DOHH2 (cell line): ENCODE data around the gene PPP1R12C.
A peak's percentile ranks its signal among the peaks of the same experiment; 100 is the strongest.

Source experiments
- H3F3A ChIP-seq: fragments of 200-600 bp; sonication (generic), shearing (Covaris generic); 2 replicates; pipeline ENCODE4 v1.6.0; 2016; ENCODE audit warnings: antibody characterized with exemption, mild to moderate bottlenecking; ENCODE audit not compliant: control insufficient read depth, insufficient read depth
- H3K27ac ChIP-seq: fragments of 200-600 bp; sonication (generic); 2 replicates; pipeline ENCODE4 v1.5.1; 2014; ENCODE audit warnings: low read depth, mild to moderate bottlenecking, low read length, moderate library complexity
- H3K27me3 ChIP-seq: fragments of 200-600 bp; sonication (generic); 2 replicates; pipeline ENCODE4 v1.6.1; 2014; ENCODE audit warnings: mild to moderate bottlenecking, low read length, mixed read lengths; ENCODE audit not compliant: control insufficient read depth
- H3K36me3 ChIP-seq: fragments of 200-600 bp; sonication (generic); 2 replicates; pipeline ENCODE4 v1.6.1; 2014; ENCODE audit warnings: mild to moderate bottlenecking, low read length, moderate library complexity, mixed read lengths; ENCODE audit not compliant: control insufficient read depth
- H3K4me1 ChIP-seq: fragments of 200-600 bp; sonication (generic); 2 replicates; pipeline ENCODE4 v1.6.1; 2014; ENCODE audit warnings: mild to moderate bottlenecking, low read length, mixed read lengths; ENCODE audit not compliant: control insufficient read depth
- H3K4me2 ChIP-seq: fragments of 200-600 bp; sonication (generic); 2 replicates; pipeline ENCODE4 v1.6.0; 2014; ENCODE audit warnings: mild to moderate bottlenecking, low read length, moderate library complexity
- H3K4me3 ChIP-seq: fragments of 200-600 bp; sonication (generic); 2 replicates; pipeline ENCODE4 v1.5.1; 2014; ENCODE audit warnings: mild to moderate bottlenecking, low read length, mixed read lengths
- H3K79me2 ChIP-seq: fragments of 200-600 bp; sonication (generic); 2 replicates; pipeline ENCODE4 v1.6.1; 2014; ENCODE audit warnings: mild to moderate bottlenecking, low read length, mixed read lengths; ENCODE audit not compliant: control insufficient read depth
- H3K9me2 ChIP-seq: fragments of 200-600 bp; sonication (generic); replicated peaks from 2 replicates; pipeline ENCODE4 v1.6.1; 2014; ENCODE audit warnings: mild to moderate bottlenecking, low read length, mixed read lengths; ENCODE audit not compliant: control insufficient read depth
- H3K9me3 ChIP-seq: fragments of 200-600 bp; sonication (generic); 2 replicates; pipeline ENCODE4 v1.6.1; 2014; ENCODE audit warnings: antibody characterized with exemption, low read length, mixed read lengths; ENCODE audit not compliant: control insufficient read depth, insufficient read depth
- H4K20me1 ChIP-seq: fragments of 200-600 bp; sonication (generic); 2 replicates; pipeline ENCODE4 v1.6.0; 2014; ENCODE audit warnings: low read depth, mild to moderate bottlenecking, antibody characterized with exemption, low read length, moderate library complexity; ENCODE audit not compliant: control insufficient read depth, insufficient read depth
- EZH2phosphoT487 ChIP-seq: fragments of 200-600 bp; sonication (generic); IDR thresholded peaks from 2 replicates; pipeline ENCODE4 v1.6.1; 2017; ENCODE audit warnings: borderline replicate concordance, mild to moderate bottlenecking, antibody characterized with exemption, low read length, moderate library complexity, mixed read lengths
- TF ChIP-seq, protein P1 (sequence below): fragments of 200-600 bp; sonication (generic); IDR thresholded peaks from one replicate; pipeline ENCODE4 v1.5.1; 2014; ENCODE audit warnings: antibody characterized with exemption, mild to moderate bottlenecking, low read depth, low read length; ENCODE audit not compliant: poor library complexity, severe bottlenecking

Gene PPP1R12C

DNA sequence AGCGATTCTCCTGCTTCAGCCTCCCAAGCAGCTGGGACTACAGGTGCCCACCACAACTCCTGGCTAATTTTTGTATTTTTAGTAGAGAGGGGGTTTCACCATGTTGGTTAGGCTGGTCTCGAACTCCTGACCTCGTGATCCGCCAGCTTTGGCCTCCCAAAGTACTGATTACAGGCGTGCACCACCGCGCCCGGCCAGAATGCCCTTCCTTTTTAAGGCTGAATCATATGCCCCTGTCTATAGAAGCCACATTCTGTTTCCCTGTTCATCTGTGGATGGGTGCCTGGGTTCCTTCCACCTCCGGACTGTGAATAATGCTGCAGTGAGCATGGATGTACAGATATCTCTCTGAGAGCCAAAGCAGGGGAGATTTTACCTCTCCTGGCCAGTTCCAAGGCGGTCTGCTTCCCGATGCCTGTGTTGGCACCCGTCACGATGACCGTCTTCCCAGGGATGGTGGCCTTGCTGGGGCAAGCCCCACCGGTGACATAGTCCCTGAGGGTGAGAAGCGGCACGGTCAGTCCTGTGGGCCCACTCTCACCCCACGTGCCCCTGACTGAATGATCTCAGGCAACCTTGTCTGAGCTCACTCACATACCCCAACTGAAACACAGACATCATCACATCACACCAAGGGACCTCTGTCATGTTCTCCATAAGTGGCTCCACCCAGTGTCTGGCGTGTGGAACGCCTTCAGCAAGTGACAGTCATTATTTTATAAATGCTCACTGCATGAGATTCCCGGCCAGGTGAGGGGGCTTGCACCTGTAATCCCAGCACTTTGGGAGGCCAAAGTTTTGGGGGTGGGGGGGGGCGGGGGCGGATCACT lies 58.4 kb downstream of the PPP1R12C start:
- H3K4me3 ChIP-seq, result no peak overlapping the region
- no peaks in the 10 kb centered on the region for H3K27me3 ChIP-seq
- H4K20me1 ChIP-seq, result peaks cover 6% of the 10 kb centered on the region; the same call in 1 of the 2 replicates
- no peaks in the 10 kb centered on the region for H3K9me3 ChIP-seq
- no peaks in the 10 kb centered on the region for H3K9me2 ChIP-seq
- H3K4me1 ChIP-seq, result peaks cover 13% of the 10 kb centered on the region
- no peak for TF ChIP-seq EZH2phosphoT487
- TF ChIP-seq, protein P1, sequence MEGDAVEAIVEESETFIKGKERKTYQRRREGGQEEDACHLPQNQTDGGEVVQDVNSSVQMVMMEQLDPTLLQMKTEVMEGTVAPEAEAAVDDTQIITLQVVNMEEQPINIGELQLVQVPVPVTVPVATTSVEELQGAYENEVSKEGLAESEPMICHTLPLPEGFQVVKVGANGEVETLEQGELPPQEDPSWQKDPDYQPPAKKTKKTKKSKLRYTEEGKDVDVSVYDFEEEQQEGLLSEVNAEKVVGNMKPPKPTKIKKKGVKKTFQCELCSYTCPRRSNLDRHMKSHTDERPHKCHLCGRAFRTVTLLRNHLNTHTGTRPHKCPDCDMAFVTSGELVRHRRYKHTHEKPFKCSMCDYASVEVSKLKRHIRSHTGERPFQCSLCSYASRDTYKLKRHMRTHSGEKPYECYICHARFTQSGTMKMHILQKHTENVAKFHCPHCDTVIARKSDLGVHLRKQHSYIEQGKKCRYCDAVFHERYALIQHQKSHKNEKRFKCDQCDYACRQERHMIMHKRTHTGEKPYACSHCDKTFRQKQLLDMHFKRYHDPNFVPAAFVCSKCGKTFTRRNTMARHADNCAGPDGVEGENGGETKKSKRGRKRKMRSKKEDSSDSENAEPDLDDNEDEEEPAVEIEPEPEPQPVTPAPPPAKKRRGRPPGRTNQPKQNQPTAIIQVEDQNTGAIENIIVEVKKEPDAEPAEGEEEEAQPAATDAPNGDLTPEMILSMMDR, result peak; percentile 25
- no peak overlapping the region for H3K27ac ChIP-seq
- H3K79me2 ChIP-seq, result peaks cover 20% of the 10 kb centered on the region
- no peaks in the 10 kb centered on the region for H3F3A ChIP-seq
- H3K36me3 ChIP-seq, result peaks cover 34% of the 10 kb centered on the region
- no peak overlapping the region for H3K4me2 ChIP-seq

DNA sequence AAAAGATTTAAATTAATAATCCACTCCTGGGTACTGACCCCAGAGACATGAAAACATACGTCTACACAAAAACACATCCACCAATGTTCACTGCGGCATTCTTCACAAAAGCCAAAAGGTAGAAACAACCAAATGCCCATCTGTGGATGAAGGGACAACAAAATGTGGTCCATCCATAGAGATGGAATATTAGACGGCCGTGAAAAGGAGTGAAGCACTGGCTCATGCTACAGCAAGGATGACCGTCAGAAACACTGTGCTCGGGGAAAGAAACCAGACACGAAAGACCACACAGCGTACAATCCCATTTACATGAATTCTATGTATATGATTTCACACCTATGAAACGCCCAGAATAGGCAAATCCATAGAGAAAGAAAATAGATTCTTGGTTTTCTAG lies 60.6 kb downstream of the PPP1R12C start:
- H3K4me3 ChIP-seq, result no peak overlapping the region
- peaks cover 10% of the 10 kb centered on the region for H3K79me2 ChIP-seq
- H3K4me2 ChIP-seq, result no peak overlapping the region
- H3K36me3 ChIP-seq, result peaks cover 43% of the 10 kb centered on the region
- H3K9me2 ChIP-seq, result no peaks in the 10 kb centered on the region
- no peak overlapping the region for H3K27ac ChIP-seq
- TF ChIP-seq, protein P1, result no peak
- no peak for TF ChIP-seq EZH2phosphoT487
- H3K4me1 ChIP-seq, result peaks cover 6% of the 10 kb centered on the region
- no peaks in the 10 kb centered on the region for H3F3A ChIP-seq
- H3K27me3 ChIP-seq, result no peaks in the 10 kb centered on the region
- H4K20me1 ChIP-seq, result peaks cover 3% of the 10 kb centered on the region; the same call in 1 of the 2 replicates
- H3K9me3 ChIP-seq, result no peaks in the 10 kb centered on the region

DNA sequence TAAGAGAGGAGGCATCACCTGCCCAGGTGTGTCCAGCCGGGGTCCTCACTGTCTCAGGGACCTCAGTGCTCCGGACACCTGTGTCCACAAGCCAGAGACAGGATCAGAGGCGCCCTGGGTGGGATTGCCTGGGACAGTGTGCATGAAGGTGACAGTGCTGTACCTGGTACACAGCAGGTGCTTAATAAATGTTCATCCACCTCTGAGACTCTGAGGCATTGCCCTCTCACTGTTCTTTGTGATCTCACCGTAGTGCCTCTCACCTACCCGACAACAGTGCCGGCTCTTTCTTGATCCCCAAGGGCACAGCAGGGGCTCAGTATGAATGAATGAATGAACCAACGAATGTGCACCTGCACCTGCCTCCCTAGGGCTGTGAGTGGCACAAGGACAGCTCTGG lies 63.7 kb downstream of the PPP1R12C start:
- H3F3A ChIP-seq, result no peaks in the 10 kb centered on the region
- H4K20me1 ChIP-seq, result no peaks in the 10 kb centered on the region
- H3K4me1 ChIP-seq, result no peaks in the 10 kb centered on the region
- no peaks in the 10 kb centered on the region for H3K9me2 ChIP-seq
- no peak for TF ChIP-seq EZH2phosphoT487
- TF ChIP-seq, protein P1, result no peak
- no peaks in the 10 kb centered on the region for H3K27me3 ChIP-seq
- H3K27ac ChIP-seq, result no peak overlapping the region
- H3K4me2 ChIP-seq, result no peak overlapping the region
- no peak overlapping the region for H3K4me3 ChIP-seq
- no peaks in the 10 kb centered on the region; the same call in 1 of the 2 replicates for H3K79me2 ChIP-seq
- H3K9me3 ChIP-seq, result no peaks in the 10 kb centered on the region
- peaks cover 54% of the 10 kb centered on the region for H3K36me3 ChIP-seq
